ENCODE results near the gene NPM3. TPM values are rescaled to one million over a fixed set of nuclear protein-coding genes. Genes with fewer than 3 reads are reported as not detected.

The NPM3 gene
- polyA plus RNA-seq, 1 of the 3 experiments (the other 2 are of a cell fraction) = 105 TPM

- H3K27ac ChIP-seq (ENCODE audit: low read depth in 2 of 2, low read length in 1 of 2) = no peak overlapping the region
- H3K9me3 ChIP-seq = no peaks in the 10 kb centered on the region
- no peak overlapping the region for H2AFZ ChIP-seq (ENCODE audit: low read depth)
- no peaks in the 10 kb centered on the region for H4K20me1 ChIP-seq (ENCODE audit: insufficient read depth)
- H3K9ac ChIP-seq = no peak overlapping the region
- no peaks in the 10 kb centered on the region for H3K9me2 ChIP-seq
- POLR2A ChIA-PET = no interaction called here
- DNase-seq = peak; percentile 16
- H3K4me2 ChIP-seq = no peak overlapping the region
- no peaks in the 10 kb centered on the region for H3K27me3 ChIP-seq (ENCODE audit: insufficient read depth)
- H3K4me3 ChIP-seq (ENCODE audit: low read depth in 2 of 2, low read length in 1 of 2) = no peak overlapping the region
- no peaks in the 10 kb centered on the region for H3K36me3 ChIP-seq (replicated peaks in 1 of 2; ENCODE audit: control insufficient read depth in 1 of 2, insufficient read depth in 2 of 2, low read length in 1 of 2)
- WGBS (ENCODE audit: low lambda C conversion rate) = 80% methylated on average over 13 of the region's 13 CpGs
- CTCF ChIA-PET = interaction anchor here (0.8 to 4.0 kb wide), 8 partner anchors 8 to 560 kb away, joined by 3 to 35 read pairs (median 6); partner anchors contain the start of gene NPM3
- TF ChIP-seq TCF12 (IDR thresholded peaks at IDR 0.05) = no peak
- no peak for TF ChIP-seq EZH2phosphoT487 (IDR thresholded peaks at IDR 0.05; ENCODE audit: borderline replicate concordance, low read depth)
- no peak for TF ChIP-seq SIN3A (IDR thresholded peaks at IDR 0.05; ENCODE audit: borderline replicate concordance, low read depth, low read length)
- no peak for TF ChIP-seq SMC3 (IDR thresholded peaks at IDR 0.05; ENCODE audit: low read depth, low read length)
- no peak for TF ChIP-seq TEAD4 (IDR thresholded peaks at IDR 0.05; ENCODE audit: borderline replicate concordance, insufficient read depth)
- no peak for TF ChIP-seq PBX3 (IDR thresholded peaks at IDR 0.05)
- no peak for TF ChIP-seq MEF2A (IDR thresholded peaks at IDR 0.05; ENCODE audit: borderline replicate concordance, low read depth)
- no peak for TF ChIP-seq FOSL2 (IDR thresholded peaks at IDR 0.05; ENCODE audit: borderline replicate concordance, low read depth)
- TF ChIP-seq FOXM1 (IDR thresholded peaks at IDR 0.05; ENCODE audit: low read depth) = no peak
- TF ChIP-seq GABPA (IDR thresholded peaks at IDR 0.05; ENCODE audit: low read depth) = no peak
- TF ChIP-seq GATA2 (CRISPR knock-in tag; IDR thresholded peaks at IDR 0.05) = no peak
- no peak for TF ChIP-seq ELF1 (IDR thresholded peaks at IDR 0.05)
- H3K4me1 ChIP-seq (ENCODE audit: control insufficient read depth in 1 of 2, insufficient read depth in 2 of 2, low read depth in 1 of 2, low read length in 1 of 2) = no peaks in the 10 kb centered on the region; a peak in 1 of 4 replicates
- H3K79me2 ChIP-seq (ENCODE audit: insufficient read depth) = no peaks in the 10 kb centered on the region
- no peaks in the 10 kb centered on the region for H3F3A ChIP-seq (replicated peaks; ENCODE audit: insufficient read depth)
These were observed 9.2 kb downstream of the NPM3 start for GRCh38 chr10:101773923-101774588.

- 90% methylated on average over 13 of the region's 21 CpGs for WGBS (ENCODE audit: low lambda C conversion rate)
- Histone ChIP-seq H2AFZ (ENCODE audit: low read depth) (no peak overlapping the region), H3K79me2 (ENCODE audit: insufficient read depth) (no peaks in the 10 kb centered on the region), H4K20me1 (ENCODE audit: insufficient read depth) (no peaks in the 10 kb centered on the region), H3K4me2 (no peak overlapping the region), H3K27ac (ENCODE audit: low read depth in 2 of 2, low read length in 1 of 2) (no peak overlapping the region), H3K4me3 (ENCODE audit: low read depth in 2 of 2, low read length in 1 of 2) (no peak overlapping the region), H3K9me2 (no peaks in the 10 kb centered on the region), H3K36me3 (replicated peaks in 1 of 2; ENCODE audit: control insufficient read depth in 1 of 2, insufficient read depth in 2 of 2, low read length in 1 of 2) (no peaks in the 10 kb centered on the region), H3K27me3 (ENCODE audit: insufficient read depth) (no peaks in the 10 kb centered on the region), H3K9me3 (no peaks in the 10 kb centered on the region), H3F3A (replicated peaks; ENCODE audit: insufficient read depth) (no peaks in the 10 kb centered on the region), H3K4me1 (ENCODE audit: control insufficient read depth in 1 of 2, insufficient read depth in 2 of 2, low read depth in 1 of 2, low read length in 1 of 2) (no peaks in the 10 kb centered on the region; a peak in 1 of 4 replicates), H3K9ac (no peak overlapping the region)
- DNase-seq = peak; percentile 28
- ChIA-PET CTCF (interaction anchor here (0.8 to 4.0 kb wide), 5 partner anchors 9 to 559 kb away, joined by 3 to 35 read pairs (median 7); partner anchors contain the start of gene NPM3), POLR2A (no interaction called here)
- TF ChIP-seq SMC3 (IDR thresholded peaks at IDR 0.05; ENCODE audit: low read depth, low read length) = no peak
- TF ChIP-seq POLR2AphosphoS5 (IDR thresholded peaks at IDR 0.05; ENCODE audit: low read depth, low read length) = no peak
- no peak for TF ChIP-seq SIN3A (IDR thresholded peaks at IDR 0.05; ENCODE audit: borderline replicate concordance, low read depth, low read length)
- no peak for TF ChIP-seq TAF1 (IDR thresholded peaks at IDR 0.05; ENCODE audit: borderline replicate concordance, low read depth, low read length)
- TF ChIP-seq IRF3 (IDR thresholded peaks at IDR 0.05; ENCODE audit: low read depth, low read length) = no peak
- TF ChIP-seq MEF2A (IDR thresholded peaks at IDR 0.05; ENCODE audit: borderline replicate concordance, low read depth) = no peak
- no peak for TF ChIP-seq FOXM1 (IDR thresholded peaks at IDR 0.05; ENCODE audit: low read depth)
- TF ChIP-seq EZH2phosphoT487 (IDR thresholded peaks at IDR 0.05; ENCODE audit: borderline replicate concordance, low read depth) = no peak
- TF ChIP-seq GABPA (IDR thresholded peaks at IDR 0.05; ENCODE audit: low read depth) = no peak
- TF ChIP-seq RCOR1 (IDR thresholded peaks at IDR 0.05; ENCODE audit: low read length) = no peak
- no peak for TF ChIP-seq ELF1 (IDR thresholded peaks at IDR 0.05)
- no peak for TF ChIP-seq USF2 (IDR thresholded peaks at IDR 0.05; ENCODE audit: borderline replicate concordance, low read depth, low read length)
- TF ChIP-seq USF1 (IDR thresholded peaks at IDR 0.05; ENCODE audit: borderline replicate concordance, low read depth) = no peak
- TF ChIP-seq TCF12 (IDR thresholded peaks at IDR 0.05) = no peak
These were observed 10.1 kb downstream of the NPM3 start for GRCh38 chr10:101772895-101773761.

Data from SK-N-SH (cell line).